Measurements from ENCODE around the gene CACNG3. TPM values are rescaled to one million over a fixed set of nuclear protein-coding genes. Genes with fewer than 3 reads are reported as not detected.
"Not testable (repeated sequence)": the region's sequence is repeated elsewhere in the genome, so short reads cannot be mapped to it uniquely, and the experiment has no call there.

The CACNG3 gene
- total RNA-seq, 1 donor from 2014 or later: not detected

- intact Hi-C loops (cut with micrococcal nuclease): no loop called here
Observed at GRCh38 chr16:24332178-24332577, 76.0 kb downstream of the CACNG3 start.

GRCh38 chr16:24332582-24333090 is 76.5 kb downstream of the CACNG3 start:
- intact Hi-C loops (cut with micrococcal nuclease): no loop called here

GRCh38 chr16:24336491-24336890 is 80.4 kb downstream of the CACNG3 start:
- intact Hi-C loops (cut with micrococcal nuclease): no loop called here

- intact Hi-C loops (cut with micrococcal nuclease): no loop called here
Observed at GRCh38 chr16:24337013-24337412, 80.9 kb downstream of the CACNG3 start.

GRCh38 chr16:24343829-24344228 is 87.7 kb downstream of the CACNG3 start:
- intact Hi-C loops (cut with micrococcal nuclease): not testable (repeated sequence)

- intact Hi-C loops (cut with micrococcal nuclease): no loop called here
Observed at GRCh38 chr16:24344784-24345183, 88.6 kb downstream of the CACNG3 start.

- intact Hi-C loops (cut with micrococcal nuclease): no loop called here
Observed at GRCh38 chr16:24345704-24346103, 89.6 kb downstream of the CACNG3 start.

GRCh38 chr16:24346734-24347133 is 90.6 kb downstream of the CACNG3 start:
- intact Hi-C loops (cut with micrococcal nuclease): no loop called here

- intact Hi-C loops (cut with micrococcal nuclease): no loop called here
Observed at GRCh38 chr16:24347556-24347955, 91.4 kb downstream of the CACNG3 start.

- intact Hi-C loops (cut with micrococcal nuclease): no loop called here
Observed at GRCh38 chr16:24348545-24349290, 92.6 kb downstream of the CACNG3 start.

GRCh38 chr16:24349320-24349719 is 93.2 kb downstream of the CACNG3 start:
- intact Hi-C loops (cut with micrococcal nuclease): no loop called here

- intact Hi-C loops (cut with micrococcal nuclease): no loop called here
Observed at GRCh38 chr16:24352746-24353145, 96.6 kb downstream of the CACNG3 start.

- intact Hi-C loops (cut with micrococcal nuclease): no loop called here
Observed at GRCh38 chr16:24353622-24354021, 97.5 kb downstream of the CACNG3 start.

GRCh38 chr16:24357511-24357910 is 101.4 kb downstream of the CACNG3 start:
- intact Hi-C loops (cut with micrococcal nuclease): no loop called here

- intact Hi-C loops (cut with micrococcal nuclease): no loop called here
Observed at GRCh38 chr16:24358117-24358516, 102.0 kb downstream of the CACNG3 start.

GRCh38 chr16:24359490-24359889 is 103.4 kb downstream of the CACNG3 start:
- intact Hi-C loops (cut with micrococcal nuclease): no loop called here

- intact Hi-C loops (cut with micrococcal nuclease): no loop called here
Observed at GRCh38 chr16:24360936-24361335, 104.8 kb downstream of the CACNG3 start.

- intact Hi-C loops (cut with micrococcal nuclease): no loop called here
Observed at GRCh38 chr16:24364596-24364995, 108.5 kb downstream of the CACNG3 start.

- intact Hi-C loops (cut with micrococcal nuclease): no loop called here
Observed at GRCh38 chr16:24367186-24367710, 111.1 kb downstream of the CACNG3 start.

GRCh38 chr16:24372824-24373223 is 116.7 kb downstream of the CACNG3 start:
- intact Hi-C loops (cut with micrococcal nuclease): no loop called here

GRCh38 chr16:24378999-24379398 is 122.9 kb downstream of the CACNG3 start:
- intact Hi-C loops (cut with micrococcal nuclease): no loop called here

- intact Hi-C loops (cut with micrococcal nuclease): no loop called here
Observed at GRCh38 chr16:24381470-24382118, 125.5 kb downstream of the CACNG3 start.

Measured in T-helper 2 cell treated with Interferon-gamma antibody and Interleukin-4, amounts not matched to agents 100 ng/mL and 5 ng/mL, for 36 hours (primary cell).